Right lobe of liver (tissue), 4 donors: Measurements from ENCODE around the gene ACP1.

Experiments
- POLR2A ChIP-seq: fragments of 450-650 bp; IDR thresholded peaks from one replicate; pipeline ENCODE4 v1.6.1; 2017; ENCODE audit warnings: antibody characterized with exemption, mild to moderate bottlenecking
- TF ChIP-seq, protein P1 (sequence below), 4 donors: fragments of 200-600 bp in 3 of 4; fragments of 450-650 bp in 1 of 4; IDR thresholded peaks; one replicate each; pipeline versions ENCODE4 v1.5.1 to v1.8.0; 2016 to 2022; ENCODE audit warnings: antibody characterized with exemption in 4 of 4, mild to moderate bottlenecking in 2 of 4
- donor health status: DM: no; HTN: no; CAD: no.
- donor health status: DM: no; HTN: no; CAD: no.
- donor health status: DM: no; HTN: yes; CAD: no.

DNA sequence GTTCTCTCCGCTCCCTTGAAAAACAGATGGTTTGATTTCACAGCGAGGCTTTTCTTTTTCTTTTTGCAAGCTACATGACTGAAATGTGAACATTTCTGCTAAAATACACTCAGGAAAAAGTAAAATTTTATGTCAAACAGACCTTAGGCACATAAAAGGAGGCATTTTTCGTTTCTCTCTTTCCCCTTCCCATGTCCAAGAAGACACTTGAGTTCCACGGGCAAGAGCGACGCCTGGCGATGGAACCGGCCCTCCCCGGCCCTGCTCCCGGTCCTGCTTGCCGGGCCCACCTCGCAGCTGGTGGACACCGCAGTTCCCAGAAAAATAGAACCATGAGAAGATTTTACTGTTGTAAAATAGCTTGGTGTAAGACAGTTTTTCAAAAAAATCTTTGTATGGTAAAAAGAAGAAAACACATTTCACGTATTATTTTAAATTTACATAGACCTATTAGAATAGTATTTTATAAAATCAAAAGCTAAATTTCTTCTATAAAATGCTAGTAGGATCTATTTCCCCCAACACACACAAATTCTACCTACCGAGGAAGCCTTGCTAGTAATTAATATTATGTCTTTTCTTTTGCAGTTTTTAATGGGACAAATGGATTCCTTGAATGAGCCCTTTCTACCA lies 25.5 kb downstream of the ACP1 start:
- TF ChIP-seq, protein P1, sequence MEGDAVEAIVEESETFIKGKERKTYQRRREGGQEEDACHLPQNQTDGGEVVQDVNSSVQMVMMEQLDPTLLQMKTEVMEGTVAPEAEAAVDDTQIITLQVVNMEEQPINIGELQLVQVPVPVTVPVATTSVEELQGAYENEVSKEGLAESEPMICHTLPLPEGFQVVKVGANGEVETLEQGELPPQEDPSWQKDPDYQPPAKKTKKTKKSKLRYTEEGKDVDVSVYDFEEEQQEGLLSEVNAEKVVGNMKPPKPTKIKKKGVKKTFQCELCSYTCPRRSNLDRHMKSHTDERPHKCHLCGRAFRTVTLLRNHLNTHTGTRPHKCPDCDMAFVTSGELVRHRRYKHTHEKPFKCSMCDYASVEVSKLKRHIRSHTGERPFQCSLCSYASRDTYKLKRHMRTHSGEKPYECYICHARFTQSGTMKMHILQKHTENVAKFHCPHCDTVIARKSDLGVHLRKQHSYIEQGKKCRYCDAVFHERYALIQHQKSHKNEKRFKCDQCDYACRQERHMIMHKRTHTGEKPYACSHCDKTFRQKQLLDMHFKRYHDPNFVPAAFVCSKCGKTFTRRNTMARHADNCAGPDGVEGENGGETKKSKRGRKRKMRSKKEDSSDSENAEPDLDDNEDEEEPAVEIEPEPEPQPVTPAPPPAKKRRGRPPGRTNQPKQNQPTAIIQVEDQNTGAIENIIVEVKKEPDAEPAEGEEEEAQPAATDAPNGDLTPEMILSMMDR (IDR thresholded peaks at IDR 0.05): peak; percentile 79 to 95 (median 92)
- no peak for TF ChIP-seq POLR2A
